A549 (cell line): ENCODE results near the gene TMEM167B. TPM values are rescaled to one million over a fixed set of nuclear protein-coding genes. Genes with fewer than 3 reads are reported as not detected.

Experiments used
- ATAC-seq, 2 experiments: fragments of 200-7000 bp in 1 of 2; fragments of >200 bp in 1 of 2; cut with Nextera tagmentation in 1 of 2; cut with Tn5 transposase in 1 of 2; 3 replicates each; pipeline versions ENCODE4 v1.8.0 to v1.9.1; 2018 to 2020; ENCODE audit warnings: mild to moderate bottlenecking in 1 of 2, moderate library complexity in 1 of 2
- CTCF ChIA-PET: fragments of 300-600 bp; sonication (Branson Sonifier 250); formaldehyde crosslinking; extraction: SDS; loops from one replicate; lab custom pipeline; 2021; ENCODE audit warnings: antibody characterized with exemption, inconsistent platforms; lab: Yijun Ruan, JAX
- POLR2A ChIA-PET: fragments of 350-600 bp; formaldehyde crosslinking; extraction: SDS; loops from one replicate; lab custom pipeline; 2021; ENCODE audit warnings: antibody characterized with exemption, inconsistent platforms; lab: Yijun Ruan, JAX
- DNase-seq, 2 experiments: peaks; one replicate each; pipeline versions ENCODE4 v3.0.0 to v3.0.0-alpha.2; 2011 to 2016; ENCODE audit warnings: low read depth in 1 of 2, low spot score in 1 of 2
- FAIRE-seq: peaks from 2 replicates; lab custom pipeline; 2011; peaks lifted over from hg19 to GRCh38; lab: Jason Lieb, UNC
- H3K27ac ChIP-seq, 2 experiments: fragments of >200 bp; sonication (Bioruptor Twin); formaldehyde crosslinking; 3 replicates each; pipeline ENCODE4 v1.5.1; 2016 to 2017
- H3K4me1 ChIP-seq: fragments of >200 bp; sonication (Bioruptor Twin); formaldehyde crosslinking; 3 replicates; pipeline ENCODE4 v1.6.1; 2016
- H3K4me2 ChIP-seq: fragments of >200 bp; sonication (Bioruptor Twin); formaldehyde crosslinking; 3 replicates; pipeline ENCODE4 v1.6.1; 2016
- H3K4me3 ChIP-seq: fragments of >200 bp; sonication (Bioruptor Twin); formaldehyde crosslinking; 3 replicates; pipeline ENCODE4 v1.5.1; 2016
- H3K9me3 ChIP-seq: fragments of >200 bp; sonication (Bioruptor Twin); formaldehyde crosslinking; 3 replicates; pipeline ENCODE4 v1.6.1; 2016
- BHLHE40 ChIP-seq: IDR thresholded peaks from 2 replicates; pipeline ENCODE4 v1.6.1; 2012; ENCODE audit warnings: low read depth, low read length, inconsistent platforms
- CBX2 ChIP-seq: fragments of 200-600 bp; sonication (generic); IDR thresholded peaks from 2 replicates; pipeline ENCODE4 v1.6.1; 2016; ENCODE audit warnings: low read depth, mild to moderate bottlenecking, borderline replicate concordance
- CBX8 ChIP-seq: fragments of 200-600 bp; sonication (generic); IDR thresholded peaks from 2 replicates; pipeline ENCODE4 v1.6.1; 2016
- CEBPB ChIP-seq, 2 experiments: fragments of >200 bp in 1 of 2; sonication (Bioruptor Twin) in 1 of 2; formaldehyde crosslinking in 1 of 2; IDR thresholded peaks; 2 replicates each; pipeline ENCODE4 v1.6.1; 2012 to 2016
- EHF ChIP-seq: fragments of 250-450 bp; sonication (Bioruptor Pico); IDR thresholded peaks from 2 replicates; pipeline ENCODE4 v1.5.0; 2020; ENCODE audit warnings: mild to moderate bottlenecking
- EHMT2 ChIP-seq: fragments of 200-600 bp; sonication (generic); IDR thresholded peaks from 2 replicates; pipeline ENCODE4 v1.6.1; 2016; ENCODE audit warnings: antibody characterized with exemption, low read depth, mild to moderate bottlenecking, moderate library complexity
- ESRRA ChIP-seq: fragments of 150-350 bp; IDR thresholded peaks from 2 replicates; pipeline ENCODE4 v1.6.1; 2014; ENCODE audit warnings: mild to moderate bottlenecking, low read length, borderline replicate concordance
- FOSL2 ChIP-seq, 2 experiments: fragments of 450-650 bp in 1 of 2; fragments of >200 bp in 1 of 2; sonication (Bioruptor Twin) in 1 of 2; formaldehyde crosslinking; IDR thresholded peaks; 2 replicates each; pipeline versions ENCODE4 v1.5.0 to v1.6.1; 2016 to 2020; ENCODE audit warnings: mild to moderate bottlenecking in 1 of 2, moderate library complexity in 1 of 2
- FOXS1 ChIP-seq: fragments of 250-450 bp; sonication (Bioruptor Pico); IDR thresholded peaks from 2 replicates; pipeline ENCODE4 v1.5.0; 2020; ENCODE audit warnings: mild to moderate bottlenecking, moderate library complexity
- HDAC2 ChIP-seq: fragments of 200-600 bp; sonication (generic); IDR thresholded peaks from 2 replicates; pipeline ENCODE4 v1.6.1; 2016
- HEYL ChIP-seq: fragments of 250-450 bp; sonication (Bioruptor Pico); IDR thresholded peaks from 2 replicates; pipeline ENCODE4 v1.8.0; 2021; ENCODE audit warnings: mild to moderate bottlenecking, moderate library complexity
- HOXA7 ChIP-seq: fragments of 250-450 bp; sonication (Bioruptor Pico); IDR thresholded peaks from 2 replicates; pipeline ENCODE4 v1.5.0; 2020; ENCODE audit warnings: mild to moderate bottlenecking, moderate library complexity
- HOXB13 ChIP-seq: fragments of 250-450 bp; sonication (Bioruptor Pico); IDR thresholded peaks from 2 replicates; pipeline ENCODE4 v1.5.0; 2020; ENCODE audit warnings: low read depth, mild to moderate bottlenecking, moderate library complexity
- KDM5A ChIP-seq: fragments of 200-600 bp; sonication (generic); IDR thresholded peaks from 2 replicates; pipeline ENCODE4 v1.6.1; 2016; ENCODE audit warnings: antibody characterized with exemption, mild to moderate bottlenecking
- MAZ ChIP-seq: fragments of 150-350 bp; IDR thresholded peaks from 2 replicates; pipeline ENCODE4 v1.6.1; 2014; ENCODE audit warnings: antibody characterized with exemption, low read depth, low read length, borderline replicate concordance
- NPAS2 ChIP-seq: fragments of 250-450 bp; sonication (Bioruptor Pico); IDR thresholded peaks from 2 replicates; pipeline ENCODE4 v1.8.0; 2022; ENCODE audit warnings: mild to moderate bottlenecking, moderate library complexity, borderline replicate concordance
- NR3C1 ChIP-seq: fragments of >200 bp; sonication (Bioruptor Twin); formaldehyde crosslinking; IDR thresholded peaks from 3 replicates; pipeline ENCODE4 v1.6.1; 2017
- PHF8 ChIP-seq: fragments of 200-600 bp; sonication (generic); IDR thresholded peaks from 2 replicates; pipeline ENCODE4 v1.6.1; 2016; ENCODE audit warnings: low read depth, mild to moderate bottlenecking, antibody characterized with exemption, moderate library complexity, borderline replicate concordance
- POLR2A ChIP-seq: IDR thresholded peaks from 2 replicates; pipeline ENCODE4 v1.6.1; 2012; ENCODE audit warnings: mild to moderate bottlenecking, low read length
- POLR2AphosphoS2 ChIP-seq: conservative IDR thresholded peaks from 2 replicates; pipeline ENCODE4 v1.6.1; 2012; ENCODE audit warnings: low read length, improper control_type of control experiment, inconsistent platforms
- RAD21 ChIP-seq, 2 experiments: fragments of >200 bp in 1 of 2; sonication (Bioruptor Twin) in 1 of 2; formaldehyde crosslinking in 1 of 2; IDR thresholded peaks in 1 of 2; conservative IDR thresholded peaks in 1 of 2; 2 replicates in 1 of 2; 3 replicates in 1 of 2; pipeline ENCODE4 v1.6.1; 2012 to 2018; ENCODE audit warnings: inconsistent platforms in 1 of 2
- RNF2 ChIP-seq: fragments of 200-600 bp; sonication (generic); IDR thresholded peaks from 2 replicates; pipeline ENCODE4 v1.6.1; 2016; ENCODE audit warnings: low read depth, mild to moderate bottlenecking, antibody characterized with exemption, moderate library complexity, borderline replicate concordance
- SMC3 ChIP-seq: fragments of >200 bp; sonication (Bioruptor Twin); formaldehyde crosslinking; IDR thresholded peaks from 3 replicates; pipeline ENCODE4 v1.6.1; 2018; ENCODE audit warnings: inconsistent platforms
- SREBF2 ChIP-seq: fragments of 450-650 bp; IDR thresholded peaks from 2 replicates; pipeline ENCODE4 v1.6.1; 2014; ENCODE audit warnings: mild to moderate bottlenecking, moderate library complexity
- TFCP2L1 ChIP-seq: fragments of 250-450 bp; sonication (Bioruptor Pico); IDR thresholded peaks from 2 replicates; pipeline ENCODE4 v1.5.0; 2021; ENCODE audit warnings: mild to moderate bottlenecking
- WGBS: methylation state at CpG from one replicate; pipeline ENCODE4 v1.1.6; 2017; ENCODE audit errors: missing lambda C conversion rate; 5-methylcytosine and 5-hydroxymethylcytosine counted together
- polyA plus RNA-seq, 4 experiments: library from polyadenylated mRNA; depleted of rRNA in 3 of 4; stranded (reverse); fragments of >200 nt; fragmentation: RNase III in 1 of 4; extraction: RNeasy Plus Mini Kit Qiagen cat#74134 plus additional on column Dnase treatment in 1 of 4; gene quantifications; 2 replicates in 3 of 4; 3 replicates in 1 of 4; pipeline ENCODE4 v1.2.3, GENCODE V29; 2011 to 2017
- TF ChIP-seq, protein P1 (sequence below): fragments of >200 bp; sonication (Bioruptor Twin); formaldehyde crosslinking; IDR thresholded peaks from 3 replicates; pipeline ENCODE4 v1.6.1; 2016
- TF ChIP-seq, protein P2 (sequence below): IDR thresholded peaks from 2 replicates; pipeline ENCODE4 v1.6.1; 2012
- TF ChIP-seq, protein P3 (sequence below): fragments of 150-350 bp; IDR thresholded peaks from 2 replicates; pipeline ENCODE4 v1.6.1; 2014; ENCODE audit warnings: low read depth, mild to moderate bottlenecking, low read length

TMEM167B gene
- polyA plus RNA-seq, 2 of the 4 experiments (the other 2 are of a cell fraction) = 9.7 to 10.9 TPM

DNA sequence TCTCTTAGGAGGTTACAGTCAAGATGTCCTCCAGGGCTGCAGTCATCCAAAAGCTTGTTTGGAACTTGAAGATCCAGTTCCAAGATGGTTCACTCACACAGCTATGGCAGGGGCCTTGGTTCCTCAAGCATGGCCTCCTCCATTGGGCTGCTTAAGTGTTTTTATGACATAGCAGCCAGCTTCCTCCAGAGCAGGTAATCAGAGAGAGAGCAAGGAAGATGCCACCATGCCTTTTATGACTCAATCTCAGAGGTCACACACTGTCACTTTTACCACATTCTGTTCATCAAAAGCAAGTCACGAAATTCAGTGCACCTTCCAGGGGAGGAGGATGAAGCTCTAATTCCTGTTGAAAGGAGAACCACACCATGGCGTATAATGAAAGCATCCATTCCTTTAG lies 40.5 kb downstream of the TMEM167B start:
- WGBS = 78% methylated on average over 2 of the region's 2 CpGs
- ATAC-seq (no peak), FAIRE-seq (no peak), DNase-seq (no peak)
- ChIA-PET CTCF (interaction anchor here (0.9 to 1.5 kb wide), 4 partner anchors 11 to 22 kb away, joined by 3 to 7 read pairs (median 4); a partner anchor contains a TSS), POLR2A (no interaction called here)
- H3K4me2 ChIP-seq = no peak overlapping the region
- H3K4me1 ChIP-seq = no peaks in the 10 kb centered on the region
- H3K4me3 ChIP-seq = no peak overlapping the region
- no peaks in the 10 kb centered on the region for H3K9me3 ChIP-seq
- TF ChIP-seq TFCP2L1 (CRISPR knock-in tag) (no peak), MAZ (no peak)
- no peak overlapping the region for H3K27ac ChIP-seq

DNA sequence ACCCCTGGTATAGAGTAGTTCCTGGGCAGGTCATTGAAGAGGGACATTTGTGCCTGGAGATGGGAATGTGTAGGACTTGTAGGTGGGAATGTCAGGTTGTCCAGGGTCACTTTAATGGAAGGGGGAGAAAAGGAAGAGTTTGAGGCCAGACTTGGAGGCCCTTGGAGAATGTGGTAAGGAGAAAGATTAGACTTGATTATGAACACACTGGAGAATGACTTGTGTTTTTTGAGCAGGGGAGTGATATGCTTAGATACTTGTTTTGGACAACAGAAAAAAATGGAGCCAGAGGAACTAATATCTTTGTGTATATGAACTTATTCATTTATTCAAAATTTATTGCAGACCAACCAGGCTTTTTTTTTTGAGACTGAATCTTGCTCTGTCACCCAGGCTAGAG lies 41.2 kb downstream of the TMEM167B start:
- TF ChIP-seq SMC3 = no peak
- no peak for TF ChIP-seq POLR2AphosphoS2
- TF ChIP-seq CEBPB (IDR thresholded peaks at IDR 0.05) = no peak
- TF ChIP-seq BHLHE40 = no peak
- TF ChIP-seq NPAS2 (CRISPR knock-in tag) = no peak
- TF ChIP-seq HEYL (CRISPR knock-in tag) = no peak
- TF ChIP-seq, protein P1, sequence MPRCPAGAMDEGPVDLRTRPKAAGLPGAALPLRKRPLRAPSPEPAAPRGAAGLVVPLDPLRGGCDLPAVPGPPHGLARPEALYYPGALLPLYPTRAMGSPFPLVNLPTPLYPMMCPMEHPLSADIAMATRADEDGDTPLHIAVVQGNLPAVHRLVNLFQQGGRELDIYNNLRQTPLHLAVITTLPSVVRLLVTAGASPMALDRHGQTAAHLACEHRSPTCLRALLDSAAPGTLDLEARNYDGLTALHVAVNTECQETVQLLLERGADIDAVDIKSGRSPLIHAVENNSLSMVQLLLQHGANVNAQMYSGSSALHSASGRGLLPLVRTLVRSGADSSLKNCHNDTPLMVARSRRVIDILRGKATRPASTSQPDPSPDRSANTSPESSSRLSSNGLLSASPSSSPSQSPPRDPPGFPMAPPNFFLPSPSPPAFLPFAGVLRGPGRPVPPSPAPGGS = no peak
- TF ChIP-seq CBX8 = no peak
- TF ChIP-seq POLR2A = no peak
- TF ChIP-seq EHF (CRISPR knock-in tag) = no peak
- TF ChIP-seq HOXA7 (CRISPR knock-in tag) = no peak
- no peak for TF ChIP-seq CBX2
- TF ChIP-seq HOXB13 (CRISPR knock-in tag) = no peak
- TF ChIP-seq HDAC2 = no peak
- TF ChIP-seq RNF2 = no peak
- TF ChIP-seq FOXS1 (CRISPR knock-in tag) = no peak
- no peak for TF ChIP-seq NR3C1
- no peak for TF ChIP-seq ESRRA
- no peak for TF ChIP-seq FOSL2 (IDR thresholded peaks at IDR 0.05)
- TF ChIP-seq FOSL2 (CRISPR knock-in tag; IDR thresholded peaks at IDR 0.05) = no peak
- no peak for TF ChIP-seq SREBF2
- no peak overlapping the region for H3K4me3 ChIP-seq
- POLR2A ChIA-PET = no interaction called here
- H3K4me1 ChIP-seq = no peaks in the 10 kb centered on the region
- FAIRE-seq (no peak), ATAC-seq (no peak), DNase-seq (no peak)
- H3K27ac ChIP-seq = no peak overlapping the region
- CTCF ChIA-PET = interaction anchor here (0.9 to 1.5 kb wide), 3 partner anchors 10 to 21 kb away, joined by 3 to 7 read pairs (median 4); a partner anchor contains a TSS
- H3K4me2 ChIP-seq = no peak overlapping the region
- H3K9me3 ChIP-seq = no peaks in the 10 kb centered on the region

- ChIA-PET CTCF (interaction anchor here (1.2 to 1.6 kb wide), 2 partner anchors 10 to 21 kb away, joined by 3 to 7 read pairs; no protein-coding TSS in a partner anchor), POLR2A (interaction anchor here (0.6 kb wide), 1 partner anchor 175 kb away, joined by 3 read pairs; no protein-coding TSS in a partner anchor)
- no peak overlapping the region for H3K27ac ChIP-seq
- TF ChIP-seq EHMT2 = no peak
- TF ChIP-seq, protein P1 = no peak
- TF ChIP-seq TFCP2L1 (CRISPR knock-in tag) = no peak
- no peak for TF ChIP-seq SREBF2
- no peak for TF ChIP-seq HOXB13 (CRISPR knock-in tag)
- TF ChIP-seq, protein P2, sequence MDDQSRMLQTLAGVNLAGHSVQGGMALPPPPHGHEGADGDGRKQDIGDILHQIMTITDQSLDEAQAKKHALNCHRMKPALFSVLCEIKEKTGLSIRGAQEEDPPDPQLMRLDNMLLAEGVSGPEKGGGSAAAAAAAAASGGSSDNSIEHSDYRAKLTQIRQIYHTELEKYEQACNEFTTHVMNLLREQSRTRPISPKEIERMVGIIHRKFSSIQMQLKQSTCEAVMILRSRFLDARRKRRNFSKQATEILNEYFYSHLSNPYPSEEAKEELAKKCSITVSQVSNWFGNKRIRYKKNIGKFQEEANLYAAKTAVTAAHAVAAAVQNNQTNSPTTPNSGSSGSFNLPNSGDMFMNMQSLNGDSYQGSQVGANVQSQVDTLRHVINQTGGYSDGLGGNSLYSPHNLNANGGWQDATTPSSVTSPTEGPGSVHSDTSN = no peak
- TF ChIP-seq, protein P3, sequence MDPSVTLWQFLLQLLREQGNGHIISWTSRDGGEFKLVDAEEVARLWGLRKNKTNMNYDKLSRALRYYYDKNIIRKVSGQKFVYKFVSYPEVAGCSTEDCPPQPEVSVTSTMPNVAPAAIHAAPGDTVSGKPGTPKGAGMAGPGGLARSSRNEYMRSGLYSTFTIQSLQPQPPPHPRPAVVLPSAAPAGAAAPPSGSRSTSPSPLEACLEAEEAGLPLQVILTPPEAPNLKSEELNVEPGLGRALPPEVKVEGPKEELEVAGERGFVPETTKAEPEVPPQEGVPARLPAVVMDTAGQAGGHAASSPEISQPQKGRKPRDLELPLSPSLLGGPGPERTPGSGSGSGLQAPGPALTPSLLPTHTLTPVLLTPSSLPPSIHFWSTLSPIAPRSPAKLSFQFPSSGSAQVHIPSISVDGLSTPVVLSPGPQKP = no peak
- no peak for TF ChIP-seq KDM5A
- no peak for TF ChIP-seq NR3C1
- TF ChIP-seq PHF8 = no peak
- TF ChIP-seq RAD21 (conservative IDR thresholded peaks at IDR 0.05 in 1 of 2, IDR thresholded peaks at IDR 0.05 in 1 of 2) = no peak
- TF ChIP-seq EHF (CRISPR knock-in tag) = no peak
- WGBS = 82% methylated on average over 4 of the region's 4 CpGs
- FAIRE-seq (no peak), ATAC-seq (no peak), DNase-seq (no peak)
- no peak overlapping the region for H3K4me2 ChIP-seq
- H3K4me1 ChIP-seq = no peaks in the 10 kb centered on the region
- H3K9me3 ChIP-seq = no peaks in the 10 kb centered on the region
- H3K4me3 ChIP-seq = no peak overlapping the region
Measured at GRCh38 chr1:109133002-109133706, 42.6 kb downstream of the TMEM167B start.
